Tongue (tissue), 2 donors: ENCODE measurements around the gene TMA7. TPM values are rescaled to one million over a fixed set of nuclear protein-coding genes. Genes with fewer than 3 reads are reported as not detected.
"Not testable (repeated sequence)": the region's sequence is repeated elsewhere in the genome, so short reads cannot be mapped to it uniquely, and the experiment has no call there.

Experiments
- DNase-seq: peaks from one replicate; pipeline ENCODE4 v3.0.0-alpha.2; 2015
- total RNA-seq: library from RNA; depleted of rRNA; stranded (reverse); fragments of >200 nt; gene quantifications from one replicate; pipeline ENCODE4 v1.2.3, GENCODE V29; 2014

TMA7 gene
- total RNA-seq, 1 donor from 2014 or later: 188 TPM

GRCh38 chr3:48468329-48468731, 28.3 kb downstream of the TMA7 start:
- no peak for DNase-seq

- DNase-seq: no peak
Measured at GRCh38 chr3:48469046-48469915, 29.2 kb downstream of the TMA7 start.

DNA sequence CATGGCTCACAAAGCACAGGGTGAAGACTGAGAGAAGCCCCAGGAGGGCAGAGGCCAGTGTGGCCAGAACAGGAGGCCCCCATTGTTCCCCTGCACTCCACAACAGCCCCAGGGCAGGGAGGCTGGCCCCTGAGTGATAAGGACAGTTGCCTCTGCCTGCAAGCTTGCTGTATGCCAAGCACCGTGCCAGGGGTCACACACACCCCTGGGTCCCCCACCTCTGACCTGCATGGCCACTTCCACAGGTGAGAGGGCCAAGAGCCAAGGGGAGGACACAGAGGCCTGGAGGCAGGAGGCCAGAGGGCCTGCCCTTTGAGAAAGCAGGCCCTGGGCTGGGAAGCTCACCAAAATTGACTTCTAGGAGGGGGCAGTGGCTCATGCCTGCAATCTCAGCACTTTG, 30.2 kb downstream of the TMA7 start:
- no peak for DNase-seq

- no peak for DNase-seq
Measured at GRCh38 chr3:48472673-48472922, 32.5 kb downstream of the TMA7 start.

DNA sequence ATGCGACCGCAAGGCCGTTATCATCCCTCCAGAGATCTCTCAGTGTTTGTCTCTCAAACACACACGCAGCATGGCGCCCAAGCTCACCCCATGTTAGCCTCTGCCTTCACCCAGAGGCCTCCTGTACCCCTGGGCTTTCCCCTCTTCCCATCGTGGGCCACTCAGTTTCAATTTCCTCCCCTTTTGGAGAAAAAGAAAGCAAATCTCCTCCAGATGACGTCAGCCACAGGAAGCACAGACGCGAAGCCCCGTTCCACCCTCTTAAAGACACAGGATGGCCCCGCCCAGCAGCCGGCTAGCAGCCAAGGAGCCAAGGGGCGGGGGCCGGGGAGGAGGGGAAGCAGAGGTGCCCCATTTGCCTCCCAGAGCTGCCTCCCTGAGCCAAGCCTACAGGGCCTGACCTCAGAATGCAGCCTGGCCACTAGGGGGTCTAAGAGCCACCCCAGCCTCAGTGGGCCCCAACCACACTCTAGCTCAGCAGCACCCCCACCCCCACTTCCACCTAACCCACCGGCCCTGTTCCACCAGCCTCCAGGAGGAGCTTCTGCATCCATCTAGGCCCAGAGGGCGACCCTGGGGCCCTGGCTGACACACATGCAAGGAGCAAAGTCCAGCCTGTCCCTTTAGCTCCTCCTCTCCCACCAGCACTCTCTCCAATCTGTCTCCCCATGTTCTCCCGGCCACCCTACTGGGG, 33.0 kb downstream of the TMA7 start:
- DNase-seq: peak; percentile 96

GRCh38 chr3:48473617-48473952, 33.5 kb downstream of the TMA7 start:
- DNase-seq: no peak

- not testable (repeated sequence) for DNase-seq
Measured at GRCh38 chr3:48474031-48474430, 34.0 kb downstream of the TMA7 start.

DNA sequence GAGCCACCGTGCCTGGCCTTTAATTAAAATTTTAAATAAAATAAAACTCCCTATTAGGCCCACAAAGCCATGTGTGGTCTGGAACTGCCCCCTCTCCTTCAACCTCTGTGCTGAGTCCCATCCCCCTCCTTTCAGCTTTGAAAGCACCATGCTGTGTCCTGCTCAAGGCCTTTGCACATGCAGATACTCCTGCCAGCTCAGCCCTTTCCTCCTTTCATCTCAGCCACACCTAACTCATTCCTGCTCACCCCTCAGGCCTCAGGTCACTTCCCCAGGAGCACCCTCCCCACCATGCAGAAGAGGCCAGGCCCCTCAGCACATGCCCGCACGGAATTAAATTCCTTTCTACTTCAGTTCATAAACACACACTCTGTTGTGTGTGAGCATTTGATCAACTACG, 34.6 kb downstream of the TMA7 start:
- DNase-seq: no peak

GRCh38 chr3:48475188-48475587, 35.1 kb downstream of the TMA7 start:
- DNase-seq: no peak

DNA sequence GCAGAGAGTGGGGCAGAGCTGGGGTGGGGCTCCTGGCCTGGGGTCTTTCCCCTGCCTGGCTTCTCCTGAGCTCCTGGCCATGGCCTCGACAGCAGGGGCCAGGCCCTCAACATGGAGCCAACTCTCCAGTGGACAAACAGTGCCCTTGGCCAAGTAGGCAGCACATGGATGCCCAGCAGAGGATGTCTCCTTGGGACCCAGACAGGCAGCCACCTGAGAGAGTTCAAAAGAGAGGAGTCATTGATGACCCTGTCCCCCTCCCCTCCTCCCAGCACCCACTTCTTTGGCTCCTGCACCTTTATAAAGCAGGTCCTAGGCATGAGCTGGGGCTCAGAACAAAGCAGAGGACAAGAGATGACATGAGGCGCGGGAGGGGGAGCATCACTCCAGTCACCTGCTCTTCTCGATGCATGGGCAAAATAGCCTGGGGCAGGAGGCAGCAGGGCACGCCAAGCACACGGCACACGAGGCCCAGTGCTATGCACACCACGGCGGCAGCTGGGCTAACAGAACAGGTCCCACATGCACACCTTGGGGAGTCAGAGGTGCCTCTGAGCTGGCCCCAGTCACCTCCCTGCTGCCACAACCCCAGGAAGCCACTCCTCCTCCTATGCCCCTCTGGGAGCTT, 36.5 kb downstream of the TMA7 start:
- DNase-seq: no peak

- no peak for DNase-seq
Measured at GRCh38 chr3:48477959-48478520, 38.0 kb downstream of the TMA7 start.

DNA sequence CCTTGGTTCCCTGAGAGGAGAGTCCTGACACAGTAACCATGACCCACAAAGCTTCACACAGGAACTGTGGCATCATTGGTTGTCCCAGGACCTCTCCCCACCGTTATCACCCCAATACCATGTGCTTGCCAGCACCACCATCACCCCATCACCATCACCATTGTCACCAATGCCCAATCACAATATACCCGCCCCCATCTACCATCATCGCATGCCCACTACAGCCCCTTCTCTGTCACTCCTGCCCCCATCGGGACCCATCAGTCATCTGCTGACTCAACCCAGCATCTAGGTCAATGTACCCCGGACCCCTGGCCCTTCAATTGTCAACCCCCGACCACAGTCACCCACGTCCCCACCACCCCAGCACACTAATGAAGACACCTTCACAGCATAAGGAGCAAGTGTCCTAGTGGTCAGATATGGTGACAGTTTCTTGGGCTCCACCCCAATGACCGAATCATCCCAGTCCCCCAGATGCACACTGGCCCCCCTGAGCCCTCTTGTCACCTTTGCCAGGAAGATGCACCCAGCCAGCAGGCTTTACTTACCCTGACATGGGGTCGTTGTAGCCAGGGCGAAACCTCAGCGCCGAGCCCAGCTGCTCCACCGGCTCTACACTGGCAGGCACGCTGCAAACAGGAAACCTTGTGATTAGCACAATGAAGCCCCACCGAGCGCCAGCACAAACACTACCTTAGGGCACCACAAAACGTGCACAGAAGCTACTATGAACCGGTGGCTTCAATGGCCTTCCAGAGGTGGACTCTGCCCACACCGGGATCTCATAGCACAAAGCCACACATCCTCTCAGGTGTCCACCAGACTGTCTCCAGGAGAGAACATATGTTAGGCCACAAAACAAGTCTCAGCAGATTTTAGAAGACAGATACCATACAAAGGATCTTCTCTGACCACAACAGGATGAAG, 38.8 kb downstream of the TMA7 start:
- DNase-seq: no peak

DNA sequence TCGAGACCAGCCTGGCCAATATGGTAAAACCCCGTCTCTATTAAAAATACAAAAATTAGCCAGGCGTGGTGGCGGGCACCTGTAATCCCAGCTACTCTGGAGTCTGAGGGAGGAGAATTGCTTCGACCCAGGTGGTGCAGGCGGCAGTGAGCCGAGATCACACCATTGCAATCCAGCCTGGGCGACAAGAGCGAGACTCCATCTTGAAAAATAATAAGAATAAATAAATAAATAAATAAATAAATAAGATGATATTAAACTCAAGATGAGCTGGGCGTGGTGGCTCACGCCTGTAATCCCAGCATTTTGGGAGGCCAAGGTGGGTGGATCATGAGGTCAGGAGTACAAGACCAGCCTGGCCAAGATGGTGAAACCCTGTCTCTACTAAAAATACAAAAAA, 40.8 kb downstream of the TMA7 start:
- DNase-seq: not testable (repeated sequence)

GRCh38 chr3:48482822-48483221, 42.8 kb downstream of the TMA7 start:
- DNase-seq: not testable (repeated sequence)

DNA sequence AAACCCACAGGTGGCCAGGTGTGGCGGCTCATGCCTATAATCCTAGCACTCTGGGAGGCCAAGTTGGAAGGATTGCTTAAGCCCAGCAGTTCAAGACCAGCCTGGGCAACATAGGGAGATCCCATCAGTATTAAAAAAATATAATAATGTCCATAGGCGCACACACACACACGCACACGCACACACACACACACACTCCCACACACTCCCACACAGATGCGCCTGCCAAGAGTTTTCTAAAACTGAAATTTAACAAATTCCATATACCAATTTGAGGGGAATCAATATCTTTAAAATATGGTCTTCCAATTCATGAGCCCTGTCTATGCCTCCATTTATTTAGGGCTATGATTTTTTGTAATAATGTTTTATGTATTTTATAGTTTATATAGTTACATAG, 46.9 kb downstream of the TMA7 start:
- DNase-seq: no peak

DNA sequence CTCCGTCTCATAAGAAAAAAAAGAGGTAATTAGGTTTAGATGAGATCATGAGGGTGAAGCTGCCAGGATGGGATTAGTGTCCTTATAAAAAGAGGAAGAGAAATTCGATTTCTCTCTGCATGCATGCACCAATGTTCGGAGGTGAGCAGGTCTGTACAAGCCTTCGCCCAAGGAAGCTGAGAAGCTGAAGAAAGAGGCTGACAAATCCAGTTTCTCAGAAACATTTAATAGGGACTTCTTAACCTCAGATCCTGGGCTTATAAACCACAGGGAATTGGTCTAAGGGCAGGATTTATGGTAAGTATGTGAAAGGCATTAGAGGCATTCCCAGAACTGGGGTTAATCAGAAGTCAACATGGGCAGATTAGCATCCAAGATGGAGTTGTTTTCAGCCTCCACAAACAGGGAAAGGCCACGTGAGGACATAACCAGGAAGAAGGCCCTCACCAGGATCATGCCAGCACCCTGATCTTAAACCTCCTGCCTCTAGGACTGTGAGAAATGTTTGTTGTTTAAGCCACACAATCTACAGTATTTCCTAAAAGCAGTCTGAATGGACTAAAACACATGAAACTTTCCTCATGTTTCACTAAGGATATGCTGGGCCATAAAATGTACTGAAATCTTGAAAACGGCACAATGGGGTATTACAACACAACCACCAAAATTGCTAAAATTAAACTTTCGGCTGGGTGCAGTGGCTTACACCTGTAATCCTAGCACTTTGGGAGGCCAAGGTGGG, 52.6 kb downstream of the TMA7 start:
- DNase-seq: peak; percentile 57

DNA sequence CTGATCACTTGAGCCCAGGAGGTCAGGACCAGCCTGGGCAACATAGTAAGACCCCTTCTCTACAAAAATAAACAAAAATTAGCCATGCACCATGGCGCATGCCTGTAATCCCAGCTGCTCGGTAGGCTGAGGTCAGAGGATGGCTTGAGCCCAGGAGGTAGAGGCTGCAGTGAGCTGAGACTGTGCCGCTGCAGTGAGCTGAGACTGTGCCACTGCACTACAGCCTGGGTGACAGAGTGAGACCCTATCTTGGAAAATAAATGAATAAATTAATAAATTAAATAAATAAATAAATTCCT, 53.1 kb downstream of the TMA7 start:
- DNase-seq: no peak
